K562 (cell line): ENCODE measurements around the gene SFPQ. TPM values are rescaled to one million over a fixed set of nuclear protein-coding genes. Genes with fewer than 3 reads are reported as not detected.

Experiments
- CC2D1A ChIP-seq: fragments of 450-650 bp; IDR thresholded peaks from 2 replicates; pipeline ENCODE4 v1.6.1; 2017; ENCODE audit warnings: mild to moderate bottlenecking
- CCAR2 ChIP-seq: fragments of 200-400 bp; formaldehyde crosslinking; IDR thresholded peaks from 2 replicates; pipeline ENCODE4 v1.6.1; 2017; ENCODE audit warnings: mild to moderate bottlenecking, low read depth, low read length
- CHD1 ChIP-seq: fragments of 200-600 bp; sonication (generic); IDR thresholded peaks from one replicate; pipeline ENCODE4 v1.6.1; 2012; ENCODE audit warnings: mild to moderate bottlenecking, moderate library complexity, low read length, inconsistent platforms
- DACH1 ChIP-seq: fragments of 450-650 bp; IDR thresholded peaks from 2 replicates; pipeline ENCODE4 v1.6.1; 2018; ENCODE audit not compliant: partially characterized antibody
- DIDO1 ChIP-seq: fragments of 450-650 bp; IDR thresholded peaks from 2 replicates; pipeline ENCODE4 v1.6.1; 2016; ENCODE audit warnings: low read depth, missing biosample characterization, missing genetic modification characterization
- ETV1 ChIP-seq: fragments of 450-650 bp; conservative IDR thresholded peaks from 2 replicates; pipeline ENCODE4 v1.6.1; 2016; ENCODE audit warnings: missing genetic modification characterization, control low read depth, low read depth, missing compliant biosample characterization
- FOXP1 ChIP-seq: sonication (generic); formaldehyde crosslinking; IDR thresholded peaks from 2 replicates; pipeline ENCODE4 v1.8.0; 2022; ENCODE audit warnings: mild to moderate bottlenecking, missing genetic modification reagents
- GATAD2A ChIP-seq: fragments of 450-650 bp; IDR thresholded peaks from 2 replicates; pipeline ENCODE4 v1.6.1; 2017
- HDAC6 ChIP-seq: IDR thresholded peaks from 2 replicates; pipeline ENCODE4 v1.6.1; 2012; ENCODE audit warnings: low read depth, mild to moderate bottlenecking, control low read depth, inconsistent platforms, low read length, moderate library complexity
- KAT7 ChIP-seq: sonication (generic); formaldehyde crosslinking; IDR thresholded peaks from 2 replicates; pipeline ENCODE4 v1.8.0; 2022; ENCODE audit warnings: missing genetic modification reagents, mild to moderate bottlenecking, borderline replicate concordance
- NCOA2 ChIP-seq, 2 experiments: fragments of 450-650 bp; IDR thresholded peaks; 2 replicates each; pipeline ENCODE4 v1.6.1; 2018; ENCODE audit warnings: mild to moderate bottlenecking in 2 of 2, moderate library complexity in 1 of 2; ENCODE audit not compliant: partially characterized antibody in 2 of 2
- NCOA4 ChIP-seq: fragments of 450-650 bp; IDR thresholded peaks from 2 replicates; pipeline ENCODE4 v1.6.1; 2018; ENCODE audit warnings: mild to moderate bottlenecking; ENCODE audit not compliant: partially characterized antibody
- NFE2L1 ChIP-seq: fragments of 450-650 bp; IDR thresholded peaks from 2 replicates; pipeline ENCODE4 v1.6.1; 2016; ENCODE audit warnings: missing genetic modification characterization, low read depth, mild to moderate bottlenecking, missing compliant biosample characterization, moderate library complexity, borderline replicate concordance
- ZKSCAN3 ChIP-seq: fragments of 250-450 bp; sonication (Bioruptor Pico); IDR thresholded peaks from 2 replicates; pipeline ENCODE4 v1.4.0; 2020
- ZNF212 ChIP-seq: fragments of 450-650 bp; formaldehyde crosslinking; IDR thresholded peaks from 2 replicates; pipeline ENCODE4 v1.4.0; 2020; ENCODE audit warnings: mild to moderate bottlenecking
- ZNF232 ChIP-seq: sonication (generic); formaldehyde crosslinking; IDR thresholded peaks from 2 replicates; pipeline ENCODE4 v1.8.0; 2022; ENCODE audit warnings: mild to moderate bottlenecking, missing genetic modification reagents
- ZNF717 ChIP-seq: fragments of 250-450 bp; sonication (Bioruptor Pico); IDR thresholded peaks from 2 replicates; pipeline ENCODE4 v1.5.0; 2021
- polyA plus RNA-seq, 8 experiments: library from polyadenylated mRNA; depleted of rRNA in 4 of 8; stranded (reverse) in 5 of 8; unstranded in 3 of 8; fragments of >200 nt; fragmentation: Nextera tagmentation in 2 of 8; fragmentation: Illumina TruSeq in 1 of 8; extraction: Ambion mirVana in 2 of 8; extraction: Trizol in 1 of 8; gene quantifications; 2 replicates each; pipeline versions ENCODE4 v1.2.1 to v1.2.3, GENCODE V29; 2011 to 2014; ENCODE audit warnings: inconsistent platforms in 1 of 8, missing spikeins in 1 of 8
- total RNA-seq, 7 experiments: library from RNA; depleted of rRNA in 6 of 7; stranded (reverse); fragments of >200 nt in 6 of 7; fragmentation: Illumina TruSeq in 2 of 7; extraction: Trizol in 2 of 7; gene quantifications; 2 replicates each; pipeline versions ENCODE4 v1.2.1 to v1.2.3, GENCODE V29; 2011 to 2021; ENCODE audit warnings: low replicate concordance in 1 of 7
- TF ChIP-seq, protein P1 (sequence below): sonication (generic); formaldehyde crosslinking; IDR thresholded peaks from 2 replicates; pipeline ENCODE4 v1.8.1; 2023; ENCODE audit warnings: missing genetic modification reagents, mild to moderate bottlenecking, borderline replicate concordance
- TF ChIP-seq, protein P2 (sequence below): fragments of 450-650 bp; IDR thresholded peaks from 2 replicates; pipeline ENCODE4 v1.6.1; 2017; ENCODE audit warnings: mild to moderate bottlenecking, moderate library complexity
- TF ChIP-seq, protein P3 (sequence below), 2 experiments: IDR thresholded peaks; 2 replicates each; pipeline ENCODE4 v1.6.1; 2011; ENCODE audit warnings: borderline replicate concordance in 1 of 2, control low read depth in 1 of 2, low read depth in 1 of 2, low read length in 1 of 2, mild to moderate bottlenecking in 1 of 2, mixed read lengths in 1 of 2, moderate library complexity in 1 of 2; ENCODE audit not compliant: insufficient read depth in 1 of 2, insufficient read length in 1 of 2, poor library complexity in 1 of 2, severe bottlenecking in 1 of 2; ENCODE audit errors: extremely low read depth in 1 of 2
- TF ChIP-seq, protein P4 (sequence below): fragments of 450-650 bp; formaldehyde crosslinking; IDR thresholded peaks from 2 replicates; pipeline ENCODE4 v1.4.0; 2022; ENCODE audit warnings: missing genetic modification characterization

SFPQ gene
- total and polyA plus RNA-seq, 9 of the 15 experiments (the other 6 are each of a cell fraction or from before 2014, with no cell fraction given) = 69.7 to 562 (median 399) TPM

DNA sequence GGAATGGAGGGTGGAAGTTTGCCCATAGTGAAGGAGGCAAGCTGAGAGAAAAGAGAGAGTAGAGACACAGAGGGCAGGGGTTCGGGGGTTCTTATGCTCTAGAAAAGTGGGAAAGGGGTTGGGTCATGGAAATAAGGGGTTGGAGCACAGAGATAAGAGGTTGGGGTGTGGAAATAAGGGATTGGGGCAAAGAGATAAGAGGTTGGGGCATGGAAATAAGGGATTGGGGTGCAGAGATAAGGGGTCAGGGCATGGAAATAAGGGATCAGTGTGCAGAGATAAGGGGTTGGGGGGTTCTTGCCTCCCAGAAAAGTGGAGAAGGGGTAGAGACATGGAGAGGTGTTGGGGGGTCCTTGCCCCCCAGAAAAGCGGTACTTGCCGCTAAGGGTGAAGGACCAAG, 56.2 kb downstream of the SFPQ start (continued):
- TF ChIP-seq, protein P1, sequence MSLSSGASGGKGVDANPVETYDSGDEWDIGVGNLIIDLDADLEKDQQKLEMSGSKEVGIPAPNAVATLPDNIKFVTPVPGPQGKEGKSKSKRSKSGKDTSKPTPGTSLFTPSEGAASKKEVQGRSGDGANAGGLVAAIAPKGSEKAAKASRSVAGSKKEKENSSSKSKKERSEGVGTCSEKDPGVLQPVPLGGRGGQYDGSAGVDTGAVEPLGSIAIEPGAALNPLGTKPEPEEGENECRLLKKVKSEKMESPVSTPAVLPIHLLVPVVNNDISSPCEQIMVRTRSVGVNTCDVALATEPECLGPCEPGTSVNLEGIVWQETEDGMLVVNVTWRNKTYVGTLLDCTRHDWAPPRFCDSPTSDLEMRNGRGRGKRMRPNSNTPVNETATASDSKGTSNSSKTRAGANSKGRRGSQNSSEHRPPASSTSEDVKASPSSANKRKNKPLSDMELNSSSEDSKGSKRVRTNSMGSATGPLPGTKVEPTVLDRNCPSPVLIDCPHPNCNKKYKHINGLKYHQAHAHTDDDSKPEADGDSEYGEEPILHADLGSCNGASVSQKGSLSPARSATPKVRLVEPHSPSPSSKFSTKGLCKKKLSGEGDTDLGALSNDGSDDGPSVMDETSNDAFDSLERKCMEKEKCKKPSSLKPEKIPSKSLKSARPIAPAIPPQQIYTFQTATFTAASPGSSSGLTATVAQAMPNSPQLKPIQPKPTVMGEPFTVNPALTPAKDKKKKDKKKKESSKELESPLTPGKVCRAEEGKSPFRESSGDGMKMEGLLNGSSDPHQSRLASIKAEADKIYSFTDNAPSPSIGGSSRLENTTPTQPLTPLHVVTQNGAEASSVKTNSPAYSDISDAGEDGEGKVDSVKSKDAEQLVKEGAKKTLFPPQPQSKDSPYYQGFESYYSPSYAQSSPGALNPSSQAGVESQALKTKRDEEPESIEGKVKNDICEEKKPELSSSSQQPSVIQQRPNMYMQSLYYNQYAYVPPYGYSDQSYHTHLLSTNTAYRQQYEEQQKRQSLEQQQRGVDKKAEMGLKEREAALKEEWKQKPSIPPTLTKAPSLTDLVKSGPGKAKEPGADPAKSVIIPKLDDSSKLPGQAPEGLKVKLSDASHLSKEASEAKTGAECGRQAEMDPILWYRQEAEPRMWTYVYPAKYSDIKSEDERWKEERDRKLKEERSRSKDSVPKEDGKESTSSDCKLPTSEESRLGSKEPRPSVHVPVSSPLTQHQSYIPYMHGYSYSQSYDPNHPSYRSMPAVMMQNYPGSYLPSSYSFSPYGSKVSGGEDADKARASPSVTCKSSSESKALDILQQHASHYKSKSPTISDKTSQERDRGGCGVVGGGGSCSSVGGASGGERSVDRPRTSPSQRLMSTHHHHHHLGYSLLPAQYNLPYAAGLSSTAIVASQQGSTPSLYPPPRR (CRISPR knock-in tag) = no peak
- TF ChIP-seq NCOA4 (peak; percentile 86), NCOA2 (IDR thresholded peaks at IDR 0.05; ENCODE audit: partially characterized antibody in 2 of 2) (peak; percentile 37 to 65), ZNF232 (no peak), NFE2L1 (no peak), ZKSCAN3 (no peak), CCAR2 (no peak), KAT7 (CRISPR knock-in tag) (no peak), CHD1 (no peak), HDAC6 (no peak), ZNF212 (CRISPR knock-in tag) (0 out of 2 replicates have a peak, but pooled peaks have one; percentile 58), FOXP1 (CRISPR knock-in tag) (no peak), ZNF717 (no peak), CC2D1A (peak; percentile 98), GATAD2A (peak; percentile 75; the same call in 1 of the 2 replicates), DACH1 (no peak), DIDO1 (tag) (no peak), ETV1 (tag) (no peak)
- TF ChIP-seq, protein P2, sequence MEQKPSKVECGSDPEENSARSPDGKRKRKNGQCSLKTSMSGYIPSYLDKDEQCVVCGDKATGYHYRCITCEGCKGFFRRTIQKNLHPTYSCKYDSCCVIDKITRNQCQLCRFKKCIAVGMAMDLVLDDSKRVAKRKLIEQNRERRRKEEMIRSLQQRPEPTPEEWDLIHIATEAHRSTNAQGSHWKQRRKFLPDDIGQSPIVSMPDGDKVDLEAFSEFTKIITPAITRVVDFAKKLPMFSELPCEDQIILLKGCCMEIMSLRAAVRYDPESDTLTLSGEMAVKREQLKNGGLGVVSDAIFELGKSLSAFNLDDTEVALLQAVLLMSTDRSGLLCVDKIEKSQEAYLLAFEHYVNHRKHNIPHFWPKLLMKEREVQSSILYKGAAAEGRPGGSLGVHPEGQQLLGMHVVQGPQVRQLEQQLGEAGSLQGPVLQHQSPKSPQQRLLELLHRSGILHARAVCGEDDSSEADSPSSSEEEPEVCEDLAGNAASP = no peak
- TF ChIP-seq, protein P3, sequence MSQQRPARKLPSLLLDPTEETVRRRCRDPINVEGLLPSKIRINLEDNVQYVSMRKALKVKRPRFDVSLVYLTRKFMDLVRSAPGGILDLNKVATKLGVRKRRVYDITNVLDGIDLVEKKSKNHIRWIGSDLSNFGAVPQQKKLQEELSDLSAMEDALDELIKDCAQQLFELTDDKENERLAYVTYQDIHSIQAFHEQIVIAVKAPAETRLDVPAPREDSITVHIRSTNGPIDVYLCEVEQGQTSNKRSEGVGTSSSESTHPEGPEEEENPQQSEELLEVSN (IDR thresholded peaks at IDR 0.05; ENCODE audit: borderline replicate concordance in 1 of 2, extremely low read depth in 1 of 2, insufficient read depth in 1 of 2, insufficient read length in 1 of 2, low read depth in 1 of 2, low read length in 1 of 2, poor library complexity in 1 of 2, severe bottlenecking in 1 of 2) = no peak
- TF ChIP-seq, protein P4, sequence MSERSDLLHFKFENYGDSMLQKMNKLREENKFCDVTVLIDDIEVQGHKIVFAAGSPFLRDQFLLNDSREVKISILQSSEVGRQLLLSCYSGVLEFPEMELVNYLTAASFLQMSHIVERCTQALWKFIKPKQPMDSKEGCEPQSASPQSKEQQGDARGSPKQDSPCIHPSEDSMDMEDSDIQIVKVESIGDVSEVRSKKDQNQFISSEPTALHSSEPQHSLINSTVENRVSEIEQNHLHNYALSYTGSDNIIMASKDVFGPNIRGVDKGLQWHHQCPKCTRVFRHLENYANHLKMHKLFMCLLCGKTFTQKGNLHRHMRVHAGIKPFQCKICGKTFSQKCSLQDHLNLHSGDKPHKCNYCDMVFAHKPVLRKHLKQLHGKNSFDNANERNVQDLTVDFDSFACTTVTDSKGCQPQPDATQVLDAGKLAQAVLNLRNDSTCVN (CRISPR knock-in tag) = peak; percentile 96; the same call in 1 of the 2 replicates
